Calu3 (cell line): Measurements from ENCODE around the gene LIF. TPM values are rescaled to one million over a fixed set of nuclear protein-coding genes. Genes with fewer than 3 reads are reported as not detected.

Experiments used
- BruUV-seq: library from RNA; stranded (reverse); fragments of 400-500 nt; replicated peaks from 2 replicates; lab custom pipeline; 2021; lab: Mats Ljungman, UMichigan
- CTCF ChIA-PET: fragments of 300-600 bp; sonication (Branson Sonifier 250); formaldehyde crosslinking; loops from one replicate; lab custom pipeline; 2022; ENCODE audit warnings: antibody characterized with exemption; lab: Charles Lee
- DNase-seq: peaks from one replicate; pipeline ENCODE4 v3.0.0; 2022
- H3K27ac Mint-ChIP-seq: one replicate; pipeline ENCODE4 v1.8.0; 2022; ENCODE audit warnings: mixed read lengths; ENCODE audit not compliant: unreplicated experiment
- H3K27me3 Mint-ChIP-seq: one replicate; pipeline ENCODE4 v1.8.0; 2022; ENCODE audit warnings: mixed read lengths; ENCODE audit not compliant: unreplicated experiment
- H3K36me3 Mint-ChIP-seq: one replicate; pipeline ENCODE4 v1.8.0; 2022; ENCODE audit warnings: mild to moderate bottlenecking, moderate library complexity, mixed read lengths; ENCODE audit not compliant: insufficient read depth, unreplicated experiment
- H3K4me1 Mint-ChIP-seq: one replicate; pipeline ENCODE4 v1.8.0; 2022; ENCODE audit warnings: mild to moderate bottlenecking, low read depth, mixed read lengths; ENCODE audit not compliant: unreplicated experiment
- H3K4me3 Mint-ChIP-seq: one replicate; pipeline ENCODE4 v1.8.0; 2022; ENCODE audit warnings: mild to moderate bottlenecking, low read depth, moderate library complexity, mixed read lengths; ENCODE audit not compliant: unreplicated experiment
- H3K9me3 Mint-ChIP-seq: one replicate; pipeline ENCODE4 v1.8.0; 2022; ENCODE audit warnings: low read depth, mixed read lengths; ENCODE audit not compliant: unreplicated experiment
- CTCF ChIP-seq: fragments of 200-600 bp; IDR thresholded peaks from one replicate; pipeline ENCODE4 v1.8.0; 2022; ENCODE audit warnings: antibody characterized with exemption; ENCODE audit not compliant: unreplicated experiment
- intact Hi-C: fragments of 100-400 bp; cut with micrococcal nuclease; formaldehyde crosslinking; loops from one replicate; pipeline ENCODE4 v1.10.0; 2022; ENCODE audit not compliant: unreplicated experiment
- total RNA-seq: library from RNA; stranded (reverse); gene quantifications from 2 replicates; pipeline ENCODE4 v1.2.3, GENCODE V29; 2022

The LIF gene
- total RNA-seq, 1 experiment from 2014 or later = 260 TPM

DNA sequence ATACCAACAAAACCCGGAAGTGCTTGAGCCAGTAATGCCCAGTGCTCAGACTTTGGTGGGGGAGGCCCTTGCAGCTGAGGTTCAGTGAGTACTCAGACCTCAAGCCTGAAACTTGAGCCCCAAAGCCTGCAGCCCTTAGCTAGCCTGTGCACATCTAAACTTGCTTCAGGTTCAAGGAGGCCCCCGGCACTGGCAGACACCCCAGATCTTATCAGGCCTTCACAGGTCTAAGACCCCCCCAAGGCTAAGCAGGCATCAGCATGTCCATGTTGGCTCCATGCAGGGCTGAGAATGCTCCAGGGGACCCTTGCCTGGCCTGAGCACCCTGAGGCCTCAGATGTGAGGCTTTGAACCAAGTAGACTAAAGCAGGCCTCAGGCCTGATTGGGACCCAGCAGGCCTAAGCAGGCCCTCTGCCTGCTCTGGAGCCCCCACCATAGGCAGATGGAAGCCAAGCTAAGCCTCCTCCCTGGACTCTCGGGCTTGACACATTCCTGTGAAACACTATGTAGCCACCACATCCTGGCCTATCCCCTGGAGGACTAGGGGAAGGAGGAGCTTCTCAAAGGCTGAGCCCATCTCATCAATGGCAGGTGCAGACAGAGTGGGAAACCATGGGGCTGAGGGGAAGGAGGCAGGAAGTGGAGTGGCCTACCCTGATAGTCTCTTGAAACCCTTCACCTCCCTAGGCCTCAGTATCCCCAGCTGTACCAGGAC lies 43.9 kb upstream of the LIF start:
- Mint-ChIP-seq H3K9me3 (no peaks in the 10 kb centered on the region), H3K27me3 (no peaks in the 10 kb centered on the region), H3K4me1 (peaks cover 10% of the 10 kb centered on the region), H3K4me3 (peak overlapping the region; percentile 77), H3K27ac (peak overlapping the region; percentile 68), H3K36me3 (peaks cover 58% of the 10 kb centered on the region)
- CTCF ChIA-PET = interaction anchor here (0.6 to 3.5 kb wide), 4 partner anchors 8 to 37 kb away, joined by 3 to 65 read pairs (median 24); partner anchors contain the start of gene TBC1D10A
- no peak for TF ChIP-seq CTCF
- intact Hi-C loops = no loop called here
- DNase-seq = no peak
- no TSS peak for BruUV-seq

DNA sequence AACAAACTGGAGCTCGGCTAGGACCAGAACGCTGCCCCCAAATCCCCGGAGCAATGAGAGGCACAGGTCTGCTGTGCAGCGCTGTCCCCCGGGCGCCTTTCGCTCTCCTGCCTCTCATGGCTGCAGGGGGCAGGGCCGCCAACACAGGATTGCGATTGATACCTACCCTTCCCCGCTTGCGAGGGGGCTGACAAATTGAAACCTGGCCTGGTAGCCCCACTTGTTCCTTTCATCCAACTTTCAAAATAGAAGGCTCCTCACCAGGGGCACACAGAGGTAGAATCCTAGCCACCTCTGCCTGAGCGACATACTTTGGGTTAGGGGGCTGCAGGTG lies 43.4 kb upstream of the LIF start:
- intact Hi-C loops = loop anchor here (1.0 kb wide), 1 partner anchor 37 kb away; no protein-coding TSS in a partner anchor
- BruUV-seq = no TSS peak
- CTCF ChIA-PET = interaction anchor here (0.6 to 3.5 kb wide), 5 partner anchors 8 to 38 kb away, joined by 3 to 65 read pairs (median 4); partner anchors contain the start of gene TBC1D10A

DNA sequence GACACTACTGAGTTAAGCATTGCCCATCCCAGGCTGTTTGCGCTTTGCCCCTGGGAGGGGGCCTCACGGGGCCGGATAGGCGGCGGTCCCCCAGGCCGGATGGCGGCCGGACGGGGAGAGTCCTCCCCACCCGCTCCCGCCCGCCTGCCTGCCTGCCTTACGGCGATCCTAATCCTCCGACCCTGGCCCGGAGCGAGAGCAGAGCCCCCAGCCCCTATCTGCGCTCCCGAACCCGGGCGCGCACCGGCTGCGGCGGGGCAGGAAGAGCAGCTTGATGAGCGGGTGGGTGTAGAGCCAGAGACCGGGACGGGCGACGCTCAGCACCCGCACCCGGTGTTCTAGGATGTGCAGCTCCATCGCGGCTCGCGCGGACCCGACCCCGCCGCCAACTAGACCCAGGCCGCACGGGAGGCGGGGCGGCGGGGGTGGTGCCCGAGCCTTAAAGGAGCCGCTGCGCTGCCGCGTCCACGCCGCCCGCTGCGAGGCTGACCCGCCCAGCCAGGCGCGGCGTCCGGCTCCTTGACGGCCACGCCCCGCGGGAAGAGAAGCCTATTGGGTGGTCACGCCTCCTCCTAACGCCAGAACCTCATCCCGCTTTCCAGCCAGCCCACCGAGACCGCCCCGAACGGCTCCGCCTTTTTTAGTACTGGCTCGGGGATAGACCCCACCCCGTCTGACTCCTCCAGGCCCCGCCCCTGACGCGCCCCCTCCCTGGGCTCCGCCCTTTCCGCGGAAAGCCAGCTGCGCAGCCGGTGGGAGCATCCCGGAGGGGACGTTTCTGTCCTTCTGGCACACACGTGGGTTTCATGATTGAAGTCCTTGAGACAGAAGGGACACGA lies 42.8 kb upstream of the LIF start, which contains the start of gene CASTOR1:
Gene CASTOR1 (minus strand): TSS at position 365 of the 839 bp plus-strand sequence. CDS start 8 bp downstream, at position 357.
- H3K9me3 Mint-ChIP-seq = no peaks in the 10 kb centered on the region
- no TSS peak for BruUV-seq
- intact Hi-C loops = loop anchor here (1.0 kb wide), 1 partner anchor 38 kb away; no protein-coding TSS in a partner anchor
- peak within 1 kb of the TSS; percentile 77 for H3K4me3 Mint-ChIP-seq
- CTCF ChIA-PET = interaction anchor here (0.6 to 3.5 kb wide), 10 partner anchors 9 to 170 kb away, joined by 3 to 65 read pairs (median 6); partner anchors contain the start of genes RNF215 and TBC1D10A
- no peaks in the 10 kb centered on the region for H3K27me3 Mint-ChIP-seq
- no peak for TF ChIP-seq CTCF
- peaks cover 67% of the 10 kb centered on the region for H3K36me3 Mint-ChIP-seq
- DNase-seq = peak; percentile 99
- H3K4me1 Mint-ChIP-seq = peaks cover 10% of the 10 kb centered on the region
- peak within 1 kb of the TSS; percentile 68 for H3K27ac Mint-ChIP-seq

More for the DNA sequence above, 43.4 kb upstream of the LIF start:
- H3K4me1 Mint-ChIP-seq = peaks cover 10% of the 10 kb centered on the region
- peak overlapping the region; percentile 68 for H3K27ac Mint-ChIP-seq
- no peak for DNase-seq
- peaks cover 61% of the 10 kb centered on the region for H3K36me3 Mint-ChIP-seq
- H3K9me3 Mint-ChIP-seq = no peaks in the 10 kb centered on the region
- TF ChIP-seq CTCF = no peak
- H3K4me3 Mint-ChIP-seq = peak overlapping the region; percentile 77
- no peaks in the 10 kb centered on the region for H3K27me3 Mint-ChIP-seq
